Lung (tissue), 12 donors: ENCODE measurements around the gene SHC3. TPM values are rescaled to one million over a fixed set of nuclear protein-coding genes. Genes with fewer than 3 reads are reported as not detected.

ENCODE experiments used
- ATAC-seq: fragments of 200-7000 bp; cut with Tn5 transposase; one replicate; pipeline ENCODE4 v1.9.1; 2020; ENCODE audit warnings: moderate number of reproducible peaks; ENCODE audit not compliant: insufficient read depth, low FRiP score
- DNase-seq, 3 donors: peaks; one replicate each; pipeline ENCODE4 v3.0.0-alpha.2; 2013 to 2017
- H3K27ac ChIP-seq, 2 donors: one replicate each; pipeline ENCODE4 v1.5.1; 2013; ENCODE audit warnings: mild to moderate bottlenecking in 2 of 2, moderate library complexity in 2 of 2, control low read depth in 1 of 2, inconsistent platforms in 1 of 2, low read depth in 1 of 2, low read length in 1 of 2
- H3K27me3 ChIP-seq, 3 donors: one replicate each; pipeline ENCODE4 v1.5.1; 2013; ENCODE audit warnings: low read length in 2 of 3; ENCODE audit not compliant: control insufficient read depth in 3 of 3, insufficient read depth in 3 of 3
- H3K36me3 ChIP-seq, 4 donors: one replicate each; pipeline ENCODE4 v1.5.1; 2013; ENCODE audit warnings: low read length in 4 of 4, mild to moderate bottlenecking in 1 of 4, moderate library complexity in 1 of 4; ENCODE audit not compliant: control insufficient read depth in 4 of 4, insufficient read depth in 4 of 4
- H3K4me1 ChIP-seq, 5 donors: one replicate each; pipeline ENCODE4 v1.5.1; 2013; ENCODE audit warnings: low read length in 5 of 5, mild to moderate bottlenecking in 2 of 5, moderate library complexity in 1 of 5; ENCODE audit not compliant: control insufficient read depth in 5 of 5, insufficient read depth in 5 of 5
- H3K4me3 ChIP-seq: one replicate; pipeline ENCODE4 v1.5.1; 2013; ENCODE audit warnings: mild to moderate bottlenecking, control low read depth, moderate library complexity
- H3K9ac ChIP-seq, 2 donors: one replicate each; pipeline ENCODE4 v1.5.1; 2013; ENCODE audit warnings: low read length in 2 of 2, control low read depth in 1 of 2; ENCODE audit not compliant: insufficient read depth in 1 of 2
- H3K9me3 ChIP-seq, 4 donors: one replicate each; pipeline ENCODE4 v1.5.1; 2013; ENCODE audit warnings: low read length in 3 of 4, mild to moderate bottlenecking in 1 of 4, moderate library complexity in 1 of 4; ENCODE audit not compliant: control insufficient read depth in 4 of 4, insufficient read depth in 3 of 4
- CTCF ChIP-seq: IDR thresholded peaks from 2 replicates; pipeline ENCODE4 v1.5.1; 2012; ENCODE audit warnings: mild to moderate bottlenecking; ENCODE audit errors: control extremely low read depth, extremely low read depth
- WGBS, 2 donors: extraction: QIAGEN DNeasy Blood & Tissue Kit; methylation state at CpG; one replicate each; pipeline ENCODE4 v1.1.7; 2013; 5-methylcytosine and 5-hydroxymethylcytosine counted together
- polyA plus RNA-seq, 2 donors: library from polyadenylated mRNA; stranded (reverse); fragments of 200-250 nt; gene quantifications; one replicate each; pipeline ENCODE4 v1.2.1, GENCODE V29; 2013
- total RNA-seq, 2 donors: library from RNA; depleted of rRNA in 1 of 2; stranded (reverse); fragments of >200 nt in 1 of 2; gene quantifications; one replicate each; pipeline ENCODE4 v1.2.1, GENCODE V29; 2014 to 2021
- donor health status: control.
- donor health status: control.
- donor health status: Bipolar disorder and iron deficiency.
- donor health status: healthy.
- donor health status: DM: yes; HTN: yes; CAD: no.

Gene SHC3
- total and polyA plus RNA-seq, 4 donors = 1.8 to 19.2 (median 4.0) TPM

GRCh38 chr9:88968799-88969198, 209.8 kb downstream of the SHC3 start:
- Histone ChIP-seq H3K27me3 (no peaks in the 10 kb centered on the region), H3K4me3 (no peak overlapping the region), H3K27ac (no peak overlapping the region), H3K9ac (no peak overlapping the region), H3K36me3 (peaks cover 0 to 1% (median 0%) of the 10 kb centered on the region in 4 donors), H3K4me1 (peaks cover 0 to 4% (median 0%) of the 10 kb centered on the region in 5 donors), H3K9me3 (peaks cover 0 to 2% (median under 1%) of the 10 kb centered on the region in 4 donors)
- DNase-seq (no peak), ATAC-seq (no peak)
- no peak for TF ChIP-seq CTCF
- 86 to 89% methylated on average over 4 of the region's 4 CpGs for WGBS, 2 donors

- H3K9ac ChIP-seq = no peak overlapping the region
- 81% methylated on average over 10 of the region's 10 CpGs for WGBS, 2 donors
- H3K27ac ChIP-seq = no peak overlapping the region
These were observed 211.5 kb downstream of the SHC3 start for GRCh38 chr9:88966894-88967676.

GRCh38 chr9:88965473-88965872, 213.1 kb downstream of the SHC3 start:
- no peak overlapping the region for H3K27ac ChIP-seq
- ATAC-seq (no peak), DNase-seq (no peak)
- no peaks in the 10 kb centered on the region for H3K36me3 ChIP-seq
- no peaks in the 10 kb centered on the region for H3K27me3 ChIP-seq
- no peak overlapping the region for H3K9ac ChIP-seq
- peaks cover 0 to 4% (median 0%) of the 10 kb centered on the region in 5 donors for H3K4me1 ChIP-seq
- TF ChIP-seq CTCF = no peak
- H3K4me3 ChIP-seq = no peak overlapping the region
- no peaks in the 10 kb centered on the region for H3K9me3 ChIP-seq
- WGBS, 2 donors = 92 to 93% methylated on average over 8 of the region's 8 CpGs

More at GRCh38 chr9:88966894-88967676, 211.5 kb downstream of the SHC3 start:
- DNase-seq (no peak), ATAC-seq (no peak)
- Histone ChIP-seq H3K4me1 (peaks cover 0 to 4% (median 0%) of the 10 kb centered on the region in 5 donors), H3K9me3 (no peaks in the 10 kb centered on the region), H3K27me3 (no peaks in the 10 kb centered on the region), H3K4me3 (no peak overlapping the region), H3K36me3 (no peaks in the 10 kb centered on the region)
- no peak for TF ChIP-seq CTCF

GRCh38 chr9:88960632-88961031, 218.0 kb downstream of the SHC3 start:
- DNase-seq = no peak
- no peak for ATAC-seq
- Histone ChIP-seq H3K9ac (no peak overlapping the region), H3K27me3 (no peaks in the 10 kb centered on the region), H3K4me1 (no peaks in the 10 kb centered on the region), H3K9me3 (no peaks in the 10 kb centered on the region), H3K36me3 (no peaks in the 10 kb centered on the region), H3K27ac (no peak overlapping the region), H3K4me3 (no peak overlapping the region)
- no peak for TF ChIP-seq CTCF
- 73 to 97% methylated on average over 3 of the region's 3 CpGs for WGBS, 2 donors
